SK-N-SH (cell line): ENCODE results near the gene ANXA11. TPM values are rescaled to one million over a fixed set of nuclear protein-coding genes. Genes with fewer than 3 reads are reported as not detected.
"Not testable (repeated sequence)": the region's sequence is repeated elsewhere in the genome, so short reads cannot be mapped to it uniquely, and the experiment has no call there.

Experiments used
- CTCF ChIA-PET: fragments of 300-600, 350-600 bp; formaldehyde crosslinking; extraction: SDS; loops from one replicate; lab custom pipeline; 2021; lab: Yijun Ruan, JAX
- POLR2A ChIA-PET: fragments of 350-600 bp; sonication (Branson Sonifier 250); formaldehyde crosslinking; extraction: SDS; loops from one replicate; lab custom pipeline; 2020; ENCODE audit warnings: antibody characterized with exemption, inconsistent platforms; lab: Yijun Ruan, JAX
- DNase-seq: peaks from one replicate; pipeline ENCODE4 v3.0.0; 2012
- H2AFZ ChIP-seq: fragments of 200-600 bp; sonication (generic); 2 replicates; pipeline ENCODE4 v1.8.1; 2016; ENCODE audit warnings: antibody characterized with exemption, mild to moderate bottlenecking, low read depth
- H3F3A ChIP-seq: fragments of 200-600 bp; sonication (generic); replicated peaks from 2 replicates; pipeline ENCODE3; 2016; ENCODE audit warnings: antibody characterized with exemption, mild to moderate bottlenecking; ENCODE audit not compliant: insufficient read depth
- H3K27ac ChIP-seq, 2 experiments: fragments of 200-500 bp in 1 of 2; fragments of 200-600 bp in 1 of 2; sonication (Bioruptor generic) in 1 of 2; sonication (generic), shearing (Covaris generic) in 1 of 2; 2 replicates each; pipeline versions ENCODE4 v1.5.1 to v1.6.1; 2014 to 2016; ENCODE audit warnings: low read depth in 2 of 2, inconsistent platforms in 1 of 2, low read length in 1 of 2, mild to moderate bottlenecking in 1 of 2, mixed read lengths in 1 of 2
- H3K27me3 ChIP-seq: fragments of 200-600 bp; sonication (generic), shearing (Covaris generic); 2 replicates; pipeline ENCODE4 v1.6.1; 2016; ENCODE audit warnings: mixed run types; ENCODE audit not compliant: insufficient read depth
- H3K36me3 ChIP-seq, 2 experiments: fragments of 200-500 bp in 1 of 2; fragments of 200-600 bp in 1 of 2; sonication (Bioruptor generic) in 1 of 2; sonication (generic) in 1 of 2; replicated peaks in 1 of 2; 2 replicates each; pipeline versions ENCODE3 to v1.5.1; 2014 to 2016; ENCODE audit warnings: low read length in 1 of 2, mild to moderate bottlenecking in 1 of 2; ENCODE audit not compliant: insufficient read depth in 2 of 2, control insufficient read depth in 1 of 2
- H3K4me1 ChIP-seq, 2 experiments: fragments of 200-500 bp in 1 of 2; fragments of 200-600 bp in 1 of 2; sonication (Bioruptor generic) in 1 of 2; sonication (generic), shearing (Covaris generic) in 1 of 2; 2 replicates each; pipeline versions ENCODE4 v1.5.1 to v1.6.1; 2014 to 2016; ENCODE audit warnings: low read depth in 1 of 2, low read length in 1 of 2, mixed run types in 1 of 2; ENCODE audit not compliant: insufficient read depth in 2 of 2, control insufficient read depth in 1 of 2
- H3K4me2 ChIP-seq: fragments of 200-600 bp; sonication (generic), shearing (Covaris generic); 2 replicates; pipeline ENCODE4 v1.6.1; 2017; ENCODE audit warnings: mixed run types
- H3K4me3 ChIP-seq, 2 experiments: fragments of 200-500 bp in 1 of 2; fragments of 200-600 bp in 1 of 2; sonication (Bioruptor generic) in 1 of 2; sonication (generic), shearing (Covaris generic) in 1 of 2; 2 replicates each; pipeline versions ENCODE4 v1.5.1 to v1.8.1; 2014 to 2016; ENCODE audit warnings: low read depth in 2 of 2, inconsistent platforms in 1 of 2, low read length in 1 of 2, mild to moderate bottlenecking in 1 of 2, mixed read lengths in 1 of 2, moderate library complexity in 1 of 2
- H3K79me2 ChIP-seq: fragments of 200-600 bp; sonication (generic); 2 replicates; pipeline ENCODE4 v1.8.1; 2017; ENCODE audit warnings: mild to moderate bottlenecking; ENCODE audit not compliant: insufficient read depth
- H3K9ac ChIP-seq: fragments of 200-600 bp; sonication (generic); 2 replicates; pipeline ENCODE4 v1.6.1; 2017; ENCODE audit warnings: mixed run types
- H3K9me2 ChIP-seq: fragments of 200-600 bp; sonication (generic); 2 replicates; pipeline ENCODE4 v1.6.1; 2017; ENCODE audit warnings: mixed run types
- H3K9me3 ChIP-seq: fragments of 200-600 bp; sonication (generic); 2 replicates; pipeline ENCODE4 v1.6.1; 2017; ENCODE audit warnings: mixed run types, mild to moderate bottlenecking, moderate library complexity
- H4K20me1 ChIP-seq: fragments of 200-600 bp; sonication (generic); 2 replicates; pipeline ENCODE4 v1.6.1; 2017; ENCODE audit warnings: mild to moderate bottlenecking, mixed run types; ENCODE audit not compliant: insufficient read depth
- WGBS: methylation state at CpG from one replicate; pipeline ENCODE4 v1.1.6; 2017; ENCODE audit warnings: low lambda C conversion rate; 5-methylcytosine and 5-hydroxymethylcytosine counted together
- polyA plus RNA-seq, 3 experiments: library from polyadenylated mRNA; depleted of rRNA; stranded (reverse); fragments of >200 nt; gene quantifications; 2 replicates each; pipeline ENCODE4 v1.2.3, GENCODE V29; 2012

The ANXA11 gene
- polyA plus RNA-seq, 1 of the 3 experiments (the other 2 are of a cell fraction), result 53.6 TPM

- H3K9me3 ChIP-seq, H2AFZ ChIP-seq, H3K9ac ChIP-seq, H3K9me2 ChIP-seq, H3K36me3 ChIP-seq, H3K27ac ChIP-seq, H3K79me2 ChIP-seq, CTCF ChIA-PET, POLR2A ChIA-PET, H3K4me3 ChIP-seq, H3F3A ChIP-seq, H3K4me1 ChIP-seq, H3K27me3 ChIP-seq, H4K20me1 ChIP-seq, H3K4me2 ChIP-seq, DNase-seq: not testable (repeated sequence)
- WGBS, result no CpG with 5 or more reads among the region's 1 CpG
Observed at GRCh38 chr10:80250399-80250798, 45.1 kb upstream of the ANXA11 start.

GRCh38 chr10:80249906-80250305, 44.6 kb upstream of the ANXA11 start:
- H3K36me3 ChIP-seq, H3K79me2 ChIP-seq, H3K9ac ChIP-seq, POLR2A ChIA-PET, H2AFZ ChIP-seq, H4K20me1 ChIP-seq, H3K9me3 ChIP-seq, CTCF ChIA-PET, DNase-seq, H3K27ac ChIP-seq, H3K27me3 ChIP-seq, H3F3A ChIP-seq, H3K4me2 ChIP-seq, H3K9me2 ChIP-seq, H3K4me3 ChIP-seq, H3K4me1 ChIP-seq: not testable (repeated sequence)
- WGBS, result 80% methylated on average over 1 of the region's 4 CpGs

- H2AFZ ChIP-seq, H3K4me1 ChIP-seq, DNase-seq, H3K9ac ChIP-seq, H4K20me1 ChIP-seq, H3K27ac ChIP-seq, H3K36me3 ChIP-seq, H3K27me3 ChIP-seq, CTCF ChIA-PET, H3F3A ChIP-seq, H3K4me2 ChIP-seq, POLR2A ChIA-PET, H3K4me3 ChIP-seq, H3K9me2 ChIP-seq, H3K79me2 ChIP-seq, H3K9me3 ChIP-seq: not testable (repeated sequence)
- 78% methylated on average over 12 of the region's 20 CpGs for WGBS
Observed at GRCh38 chr10:80247611-80248010, 42.3 kb upstream of the ANXA11 start.

GRCh38 chr10:80244371-80244770, 39.0 kb upstream of the ANXA11 start:
- H3K27me3 ChIP-seq, DNase-seq, H3K4me3 ChIP-seq, H3K9ac ChIP-seq, H3K36me3 ChIP-seq, H2AFZ ChIP-seq, H3K4me2 ChIP-seq, POLR2A ChIA-PET, H3K4me1 ChIP-seq, CTCF ChIA-PET, H3K9me2 ChIP-seq, H3K9me3 ChIP-seq, H3K27ac ChIP-seq, H3F3A ChIP-seq, H4K20me1 ChIP-seq, H3K79me2 ChIP-seq: not testable (repeated sequence)
- WGBS, result 56% methylated on average over 3 of the region's 3 CpGs

GRCh38 chr10:80242341-80242740, 37.0 kb upstream of the ANXA11 start:
- H3K9me2 ChIP-seq, H3K27me3 ChIP-seq, H3K36me3 ChIP-seq, CTCF ChIA-PET, DNase-seq, H3K79me2 ChIP-seq, H3K9ac ChIP-seq, H3K4me3 ChIP-seq, H4K20me1 ChIP-seq, H3K4me2 ChIP-seq, H2AFZ ChIP-seq, H3K27ac ChIP-seq, H3K4me1 ChIP-seq, H3K9me3 ChIP-seq, H3F3A ChIP-seq, POLR2A ChIA-PET: not testable (repeated sequence)
- 14% methylated on average over 3 of the region's 4 CpGs for WGBS

- CTCF ChIA-PET, H3K9ac ChIP-seq, H3K4me3 ChIP-seq, H3K9me2 ChIP-seq, H3K4me1 ChIP-seq, H2AFZ ChIP-seq, H3F3A ChIP-seq, H3K36me3 ChIP-seq, H3K9me3 ChIP-seq, H3K27me3 ChIP-seq, H3K27ac ChIP-seq, H3K4me2 ChIP-seq, H3K79me2 ChIP-seq, DNase-seq, POLR2A ChIA-PET, H4K20me1 ChIP-seq: not testable (repeated sequence)
- WGBS, result no CpG with 5 or more reads among the region's 5 CpGs
Observed at GRCh38 chr10:80236457-80236856, 31.1 kb upstream of the ANXA11 start.
